ENCODE data around the gene MYOC. TPM values are rescaled to one million over a fixed set of nuclear protein-coding genes. Genes with fewer than 3 reads are reported as not detected.

MYOC gene
- total and polyA plus RNA-seq, 2 experiments from 2014 or later, result not detected

- Histone ChIP-seq H3K36me3 (ENCODE audit: low read depth) (peaks cover 35% of the 10 kb centered on the region), H3F3A (ENCODE audit: insufficient read depth) (no peaks in the 10 kb centered on the region), H3K4me2 (ENCODE audit: unreplicated experiment) (no peak overlapping the region), H3K79me2 (ENCODE audit: insufficient read depth) (no peaks in the 10 kb centered on the region), H4K20me1 (ENCODE audit: insufficient read depth) (no peaks in the 10 kb centered on the region), H3K27me3 (replicated peaks; ENCODE audit: insufficient read depth) (no peaks in the 10 kb centered on the region), H2AFZ (no peak overlapping the region), H3K9me2 (ENCODE audit: insufficient read depth) (no peaks in the 10 kb centered on the region), H3K9ac (no peak overlapping the region), H3K4me1 (ENCODE audit: insufficient read depth) (no peaks in the 10 kb centered on the region), H3K27ac (no peak overlapping the region), H3K4me3 (no peak overlapping the region), H3K9me3 (ENCODE audit: low read depth) (no peaks in the 10 kb centered on the region)
- DNase-seq, result peak; percentile 22
- in situ Hi-C loops (cut with MboI), result no loop called here
- 86 to 94% methylated on average over 1 of the region's 1 CpG for WGBS, 2 experiments (ENCODE audit: low coverage in 1 of 2, low lambda C conversion rate in 2 of 2, missing lambda C conversion rate in 2 of 2)
- TF ChIP-seq EZH2 (IDR thresholded peaks at IDR 0.05; ENCODE audit: insufficient read depth, poor library complexity, severe bottlenecking) (no peak), EZH2phosphoT487 (IDR thresholded peaks at IDR 0.05; ENCODE audit: insufficient read depth, low read depth) (no peak)
These were observed 57.2 kb downstream of the MYOC start for GRCh38 chr1:171595324-171595723.

DNA sequence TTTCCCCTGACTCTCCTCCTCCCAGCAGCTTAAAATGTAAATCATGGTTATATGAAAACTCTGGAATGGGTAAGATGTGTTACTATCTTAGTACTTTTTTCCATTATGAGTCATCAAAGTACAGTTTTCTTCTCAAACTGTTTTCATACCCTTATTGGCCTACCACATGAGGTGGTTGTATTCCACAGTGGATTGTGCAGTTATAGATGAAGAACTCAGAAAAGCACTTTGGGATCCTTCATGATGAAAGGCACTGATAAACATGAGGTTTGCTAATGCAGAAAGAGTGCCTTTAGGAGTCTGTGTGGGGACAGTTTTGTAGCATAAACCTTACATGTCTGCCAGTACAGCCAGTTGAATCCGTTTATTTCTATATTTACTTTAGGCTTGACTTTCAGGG, 62.5 kb downstream of the MYOC start:
- in situ Hi-C loops (cut with MboI), result no loop called here
- H3K27ac ChIP-seq, result peak overlapping the region; percentile 27; the same call in 1 of the 2 replicates
- 100% methylated on average over 1 of the region's 1 CpG for WGBS, 2 experiments (ENCODE audit: low coverage in 1 of 2, low lambda C conversion rate in 2 of 2, missing lambda C conversion rate in 2 of 2)
- H3K4me3 ChIP-seq, result no peak overlapping the region
- no peak for TF ChIP-seq EZH2 (IDR thresholded peaks at IDR 0.05; ENCODE audit: insufficient read depth, poor library complexity, severe bottlenecking)
- no peak for TF ChIP-seq EZH2phosphoT487 (IDR thresholded peaks at IDR 0.05; ENCODE audit: insufficient read depth, low read depth)
- no peak overlapping the region for H2AFZ ChIP-seq
- no peak overlapping the region for H3K4me2 ChIP-seq (ENCODE audit: unreplicated experiment)
- H3K9me3 ChIP-seq (ENCODE audit: low read depth), result no peaks in the 10 kb centered on the region
- H3K27me3 ChIP-seq (replicated peaks; ENCODE audit: insufficient read depth), result no peaks in the 10 kb centered on the region
- no peaks in the 10 kb centered on the region for H3K79me2 ChIP-seq (ENCODE audit: insufficient read depth)
- H3K4me1 ChIP-seq (ENCODE audit: insufficient read depth), result no peaks in the 10 kb centered on the region
- no peaks in the 10 kb centered on the region for H4K20me1 ChIP-seq (ENCODE audit: insufficient read depth)
- H3K36me3 ChIP-seq (ENCODE audit: low read depth), result peaks cover 62% of the 10 kb centered on the region
- H3F3A ChIP-seq (ENCODE audit: insufficient read depth), result no peaks in the 10 kb centered on the region; the same call in 1 of the 2 replicates
- DNase-seq, result peak; percentile 66
- H3K9me2 ChIP-seq (ENCODE audit: insufficient read depth), result no peaks in the 10 kb centered on the region
- H3K9ac ChIP-seq, result no peak overlapping the region

DNA sequence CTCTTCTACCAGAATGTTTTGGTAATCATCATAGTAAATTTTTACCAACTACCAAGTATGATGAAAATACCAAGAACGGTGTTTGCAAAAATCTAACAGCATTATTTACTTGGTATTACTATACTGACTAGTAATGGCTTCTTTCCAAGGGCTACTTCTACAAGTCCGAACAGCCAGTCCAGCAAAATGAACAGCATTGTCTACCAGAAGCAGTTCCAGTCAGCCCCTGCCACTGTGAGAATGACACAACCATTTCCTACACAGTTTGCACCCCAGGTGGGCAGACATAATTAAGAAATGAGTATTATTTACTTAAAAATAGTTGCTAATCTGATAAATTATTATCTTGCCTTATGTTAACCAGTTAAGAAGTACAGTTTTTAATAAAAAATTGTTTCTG, 64.3 kb downstream of the MYOC start:
- no peak for DNase-seq
- peaks cover 74% of the 10 kb centered on the region for H3K36me3 ChIP-seq (ENCODE audit: low read depth)
- H2AFZ ChIP-seq, result no peak overlapping the region
- no peaks in the 10 kb centered on the region; the same call in 1 of the 2 replicates for H3F3A ChIP-seq (ENCODE audit: insufficient read depth)
- no peaks in the 10 kb centered on the region for H3K9me3 ChIP-seq (ENCODE audit: low read depth)
- H3K4me2 ChIP-seq (ENCODE audit: unreplicated experiment), result no peak overlapping the region
- no peaks in the 10 kb centered on the region for H3K27me3 ChIP-seq (replicated peaks; ENCODE audit: insufficient read depth)
- in situ Hi-C loops (cut with MboI), result no loop called here
- no peaks in the 10 kb centered on the region for H3K9me2 ChIP-seq (ENCODE audit: insufficient read depth)
- TF ChIP-seq EZH2phosphoT487 (IDR thresholded peaks at IDR 0.05; ENCODE audit: insufficient read depth, low read depth), result no peak
- TF ChIP-seq EZH2 (IDR thresholded peaks at IDR 0.05; ENCODE audit: insufficient read depth, poor library complexity, severe bottlenecking), result no peak
- no peaks in the 10 kb centered on the region for H3K79me2 ChIP-seq (ENCODE audit: insufficient read depth)
- H3K9ac ChIP-seq, result no peak overlapping the region
- H3K4me3 ChIP-seq, result no peak overlapping the region
- no peaks in the 10 kb centered on the region for H4K20me1 ChIP-seq (ENCODE audit: insufficient read depth)
- H3K27ac ChIP-seq, result no peak overlapping the region
- WGBS, 2 experiments (ENCODE audit: low coverage in 1 of 2, low lambda C conversion rate in 2 of 2, missing lambda C conversion rate in 2 of 2), result 94 to 97% methylated on average over 2 of the region's 2 CpGs
- H3K4me1 ChIP-seq (ENCODE audit: insufficient read depth), result no peaks in the 10 kb centered on the region

- H3K27me3 ChIP-seq (replicated peaks; ENCODE audit: insufficient read depth), result no peaks in the 10 kb centered on the region
- no peaks in the 10 kb centered on the region for H3K9me3 ChIP-seq (ENCODE audit: low read depth)
- no peak overlapping the region for H3K27ac ChIP-seq
- in situ Hi-C loops (cut with MboI), result no loop called here
- H3F3A ChIP-seq (ENCODE audit: insufficient read depth), result no peaks in the 10 kb centered on the region; the same call in none of the 2 replicates
- TF ChIP-seq EZH2 (IDR thresholded peaks at IDR 0.05; ENCODE audit: insufficient read depth, poor library complexity, severe bottlenecking) (no peak), EZH2phosphoT487 (IDR thresholded peaks at IDR 0.05; ENCODE audit: insufficient read depth, low read depth) (no peak)
- H3K9me2 ChIP-seq (ENCODE audit: insufficient read depth), result no peaks in the 10 kb centered on the region
- H3K9ac ChIP-seq, result no peak overlapping the region
- no peak overlapping the region for H2AFZ ChIP-seq
- WGBS, 2 experiments (ENCODE audit: low coverage in 1 of 2, low lambda C conversion rate in 2 of 2, missing lambda C conversion rate in 2 of 2), result 84 to 91% methylated on average over 8 to 9 of the region's 9 CpGs
- H4K20me1 ChIP-seq (ENCODE audit: insufficient read depth), result no peaks in the 10 kb centered on the region
- no peak overlapping the region for H3K4me3 ChIP-seq
- peaks cover 15% of the 10 kb centered on the region; the same call in 1 of the 2 replicates for H3K79me2 ChIP-seq (ENCODE audit: insufficient read depth)
- H3K4me1 ChIP-seq (ENCODE audit: insufficient read depth), result no peaks in the 10 kb centered on the region
- DNase-seq, result no peak
- H3K36me3 ChIP-seq (ENCODE audit: low read depth), result peaks cover 71% of the 10 kb centered on the region
- H3K4me2 ChIP-seq (ENCODE audit: unreplicated experiment), result no peak overlapping the region
These were observed 66.8 kb downstream of the MYOC start for GRCh38 chr1:171585715-171586114.

Other genes with a start within 250 kb of the MYOC start
- gene PRRC2C, start 167.2 kb downstream of the MYOC start, total RNA-seq (2014; rRNA removed; shearing (Covaris generic)), result 30.9 and 47.0 TPM in 2 replicates
- 76.8 and 88.9 TPM in 2 replicates for gene PRRC2C, start 167.2 kb downstream of the MYOC start, polyA plus RNA-seq (2016; fragmentation: Nextera tagmentation; extraction: Ambion mirVana)
- gene MYOCOS, start 30.4 kb downstream of the MYOC start, total RNA-seq (2014; rRNA removed; shearing (Covaris generic)), result not detected in 2 replicates
- not detected in 2 replicates for gene MYOCOS, start 30.4 kb downstream of the MYOC start, polyA plus RNA-seq (2016; fragmentation: Nextera tagmentation; extraction: Ambion mirVana)
- 7.3 and 11.3 TPM in 2 replicates for gene VAMP4, start 89.4 kb upstream of the MYOC start, total RNA-seq (2014; rRNA removed; shearing (Covaris generic))
- 21.2 and 24.1 TPM in 2 replicates for gene VAMP4, start 89.4 kb upstream of the MYOC start, polyA plus RNA-seq (2016; fragmentation: Nextera tagmentation; extraction: Ambion mirVana)
- gene METTL13, start 129.0 kb upstream of the MYOC start, total RNA-seq (2014; rRNA removed; shearing (Covaris generic)), result 19.6 and 22.0 TPM in 2 replicates
- gene METTL13, start 129.0 kb upstream of the MYOC start, polyA plus RNA-seq (2016; fragmentation: Nextera tagmentation; extraction: Ambion mirVana), result 17.8 and 18.8 TPM in 2 replicates
- 0.11 and 2.1 TPM in 2 replicates for gene DNM3, start 188.8 kb upstream of the MYOC start, total RNA-seq (2014; rRNA removed; shearing (Covaris generic))
- 1.4 and 1.8 TPM in 2 replicates for gene DNM3, start 188.8 kb upstream of the MYOC start, polyA plus RNA-seq (2016; fragmentation: Nextera tagmentation; extraction: Ambion mirVana)

Data from GM23248 (cell line).